Non-pigmented ciliary epithelial cell (primary cell): ENCODE results near the gene LRRC8C.
"Not testable (repeated sequence)": the region's sequence is repeated elsewhere in the genome, so short reads cannot be mapped to it uniquely, and the experiment has no call there.

ENCODE experiments used
- DNase-seq: peaks from one replicate; pipeline ENCODE4 v3.0.0-alpha.2; 2010; ENCODE audit warnings: low read depth

Gene LRRC8C

DNA sequence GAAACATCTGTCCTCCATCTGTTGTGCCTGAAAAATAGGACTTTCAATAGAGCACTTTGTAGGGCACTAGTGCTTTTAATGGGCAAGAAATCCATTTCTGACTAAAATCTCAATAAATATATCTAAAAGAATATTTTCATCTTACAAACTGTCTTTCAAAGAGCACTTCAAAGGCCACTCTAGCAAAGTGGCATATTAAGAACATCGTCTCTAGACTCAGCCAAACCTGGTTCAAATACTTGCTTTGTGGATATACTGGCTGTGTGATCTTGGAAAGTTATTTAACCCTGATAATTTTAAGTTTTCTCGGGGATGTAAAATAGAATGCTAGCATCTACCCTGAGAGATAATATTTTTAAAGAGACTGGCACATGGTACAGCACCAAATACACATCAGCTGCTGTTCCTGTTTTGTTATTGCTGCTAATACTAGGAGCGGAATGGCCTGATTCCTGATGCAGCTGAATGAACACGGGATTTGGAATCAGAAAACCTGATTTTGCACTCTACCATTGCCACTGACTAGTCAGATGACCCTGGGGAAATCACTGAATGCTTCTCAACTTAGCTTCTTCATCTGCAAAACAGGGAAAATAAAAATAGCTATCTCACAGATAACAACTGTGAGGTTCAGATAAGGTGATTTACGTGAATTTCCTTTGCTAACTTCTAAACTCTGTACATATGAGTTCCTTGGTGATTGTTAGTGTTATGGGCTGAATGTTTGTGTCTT, 25.2 kb upstream of the LRRC8C start:
- no peak for DNase-seq

DNA sequence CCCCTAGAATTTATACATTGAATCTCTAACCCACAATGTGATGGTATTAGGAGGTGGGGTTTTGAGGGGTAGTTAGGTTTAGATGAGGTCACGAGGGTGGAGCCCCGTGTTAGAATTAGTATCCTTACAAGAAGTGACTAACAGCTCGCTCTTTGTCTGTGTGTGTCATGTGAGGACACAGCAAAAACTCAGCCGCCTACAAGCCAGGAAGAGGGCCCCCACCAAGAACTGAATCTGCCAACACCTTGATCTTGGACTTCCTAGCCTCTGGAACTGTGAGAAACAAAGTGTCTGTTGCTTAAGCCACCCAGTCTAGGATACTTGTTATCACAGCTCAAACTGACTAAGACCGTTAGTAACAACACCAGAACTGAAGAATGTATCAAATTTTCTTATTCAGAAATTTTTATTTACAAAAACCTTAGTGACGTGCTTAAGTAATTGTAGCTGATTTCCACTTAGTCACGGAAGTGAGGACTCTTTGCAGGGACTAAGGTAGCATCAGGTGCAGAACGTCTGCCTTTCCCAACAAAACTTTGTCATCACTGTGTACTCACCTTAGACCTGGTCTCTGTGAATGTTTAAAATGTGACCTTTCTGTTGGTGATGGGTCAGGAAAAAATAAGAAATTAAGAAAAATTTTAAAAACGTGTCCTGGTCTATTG, 24.5 kb upstream of the LRRC8C start:
- DNase-seq, result no peak

DNA sequence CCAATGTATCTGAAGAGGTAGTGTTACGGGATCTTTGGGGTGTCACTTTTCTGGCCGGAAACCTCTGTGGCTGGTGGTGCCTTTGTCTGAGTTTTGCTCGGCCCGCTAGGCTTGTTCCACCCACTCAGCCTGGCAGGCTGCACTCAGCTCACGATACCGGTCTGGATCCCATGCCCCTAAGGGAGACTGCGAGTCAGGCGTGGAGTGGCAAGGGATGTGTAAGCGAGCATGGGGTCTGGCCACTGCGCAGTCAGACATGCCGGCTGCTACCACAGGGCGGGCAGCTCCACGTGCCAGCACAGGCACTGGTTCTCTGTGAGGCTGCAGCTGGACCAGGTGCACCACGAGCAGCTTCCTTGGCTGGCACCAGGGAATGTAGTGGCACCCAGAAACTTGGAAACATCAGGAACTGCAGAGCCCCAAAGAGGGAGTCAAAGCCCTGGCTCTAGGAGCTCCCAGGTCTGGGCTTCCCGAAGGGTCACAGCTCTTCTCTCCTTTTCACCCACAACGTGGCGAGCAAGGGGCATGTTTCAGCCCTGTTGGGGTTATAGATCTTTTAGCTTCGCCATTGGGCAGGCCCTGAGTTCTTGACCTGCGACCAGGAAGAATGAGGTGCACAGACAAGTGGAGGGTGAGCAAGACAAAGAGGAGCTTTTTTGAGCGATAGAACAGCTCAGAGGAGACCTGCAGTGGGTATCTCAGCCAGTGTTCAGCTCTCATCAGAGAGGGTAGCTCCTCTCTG, 23.8 kb upstream of the LRRC8C start:
- DNase-seq, result no peak

DNA sequence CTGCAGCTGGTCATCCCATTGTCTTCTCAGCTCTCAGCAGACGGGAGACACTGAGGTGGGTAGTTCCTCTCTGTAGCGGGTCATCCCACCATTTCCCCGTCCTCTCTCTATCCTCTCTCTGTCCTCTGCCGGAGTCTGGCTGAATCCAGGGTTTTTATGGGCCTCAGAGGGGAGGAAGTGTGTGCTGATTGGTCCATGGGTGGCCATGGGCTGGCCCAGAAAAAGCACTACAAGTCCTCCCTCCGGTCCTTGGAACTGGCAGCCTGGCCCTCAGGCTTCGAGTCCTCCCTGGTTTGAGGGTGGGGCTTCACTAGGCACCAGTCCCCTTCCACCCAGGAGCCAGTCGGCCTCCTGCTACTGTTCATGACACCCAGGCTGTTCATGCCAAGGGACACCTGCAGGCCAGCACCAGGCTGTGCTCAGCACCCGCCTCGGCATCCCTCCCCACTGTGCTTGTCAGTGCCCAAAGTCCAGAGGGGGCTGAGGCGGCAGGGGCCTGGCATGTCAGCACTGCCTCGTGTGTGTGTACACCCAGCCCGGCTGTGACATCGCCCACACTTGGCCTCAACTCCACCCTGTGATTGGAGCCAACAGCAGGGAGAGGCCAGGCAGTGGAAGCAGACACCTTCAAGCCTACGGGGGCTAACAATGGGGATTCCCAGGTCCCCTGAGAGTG, 23.0 kb upstream of the LRRC8C start:
- no peak for DNase-seq

DNA sequence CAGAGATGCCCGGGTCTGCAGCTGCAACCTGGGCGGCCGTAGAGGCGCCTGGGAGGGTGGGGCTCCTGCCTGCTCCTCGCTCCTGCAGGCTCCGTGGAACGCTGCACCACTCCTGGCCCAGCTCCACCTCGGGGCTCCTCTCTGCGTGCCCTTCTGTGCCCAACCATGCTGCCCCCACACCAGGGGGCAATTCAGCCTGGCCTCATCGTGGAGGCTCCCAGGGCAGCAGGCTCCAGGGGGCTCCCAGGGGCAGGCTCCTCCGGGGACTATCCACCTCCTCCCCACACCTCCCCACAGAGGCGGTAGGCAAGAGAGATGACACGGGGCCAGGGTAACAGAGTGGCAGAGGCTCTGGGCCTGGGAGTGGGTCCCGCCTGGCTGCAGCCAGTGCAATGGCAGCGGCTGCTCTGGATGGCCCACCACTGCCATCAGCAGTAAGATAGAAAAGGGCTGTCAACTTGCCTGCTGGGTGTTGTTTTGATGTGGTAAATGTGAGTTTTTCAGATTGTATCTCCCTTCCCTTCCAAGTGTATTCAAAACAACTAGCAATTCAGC, 22.4 kb upstream of the LRRC8C start:
- DNase-seq, result no peak

DNA sequence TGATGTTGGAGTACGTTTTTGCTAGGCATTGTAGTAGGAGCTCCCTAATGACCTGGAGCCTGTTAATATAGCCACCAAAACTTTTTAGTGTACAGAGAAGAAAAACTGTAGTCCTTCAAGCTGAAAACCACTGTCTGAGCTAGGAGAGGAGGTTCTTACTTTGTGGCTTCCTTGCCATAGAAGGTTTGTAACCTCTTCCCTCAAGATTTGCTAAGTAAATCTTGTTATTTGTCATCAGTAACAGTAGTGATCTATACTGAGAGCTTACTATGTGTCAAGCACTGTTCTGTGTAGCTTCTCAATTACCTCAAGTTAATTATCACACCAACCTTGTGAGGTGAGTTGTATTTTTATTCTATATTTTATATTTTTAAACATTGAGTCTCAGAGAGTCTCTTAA, 21.2 kb upstream of the LRRC8C start:
- DNase-seq, result no peak

DNA sequence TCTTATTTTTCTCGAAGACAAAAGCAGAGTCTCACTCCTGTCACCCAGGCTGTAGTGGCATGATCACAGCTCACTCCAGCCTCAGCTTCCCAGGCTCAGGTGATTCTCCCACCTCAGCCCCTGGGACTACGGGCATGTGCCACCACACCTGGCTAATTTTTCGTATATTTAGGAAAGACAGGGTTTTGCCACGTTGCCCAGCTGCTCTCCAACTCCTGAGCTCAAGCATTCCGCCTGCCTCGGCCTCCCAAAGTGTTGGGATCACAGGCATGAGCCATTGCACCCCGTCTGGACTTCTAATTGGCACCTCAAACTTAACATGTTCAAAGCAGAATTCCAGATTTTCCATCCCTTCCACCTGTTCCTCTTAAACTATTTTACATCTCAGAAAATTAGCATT, 19.0 kb upstream of the LRRC8C start:
- DNase-seq, result no peak

DNA sequence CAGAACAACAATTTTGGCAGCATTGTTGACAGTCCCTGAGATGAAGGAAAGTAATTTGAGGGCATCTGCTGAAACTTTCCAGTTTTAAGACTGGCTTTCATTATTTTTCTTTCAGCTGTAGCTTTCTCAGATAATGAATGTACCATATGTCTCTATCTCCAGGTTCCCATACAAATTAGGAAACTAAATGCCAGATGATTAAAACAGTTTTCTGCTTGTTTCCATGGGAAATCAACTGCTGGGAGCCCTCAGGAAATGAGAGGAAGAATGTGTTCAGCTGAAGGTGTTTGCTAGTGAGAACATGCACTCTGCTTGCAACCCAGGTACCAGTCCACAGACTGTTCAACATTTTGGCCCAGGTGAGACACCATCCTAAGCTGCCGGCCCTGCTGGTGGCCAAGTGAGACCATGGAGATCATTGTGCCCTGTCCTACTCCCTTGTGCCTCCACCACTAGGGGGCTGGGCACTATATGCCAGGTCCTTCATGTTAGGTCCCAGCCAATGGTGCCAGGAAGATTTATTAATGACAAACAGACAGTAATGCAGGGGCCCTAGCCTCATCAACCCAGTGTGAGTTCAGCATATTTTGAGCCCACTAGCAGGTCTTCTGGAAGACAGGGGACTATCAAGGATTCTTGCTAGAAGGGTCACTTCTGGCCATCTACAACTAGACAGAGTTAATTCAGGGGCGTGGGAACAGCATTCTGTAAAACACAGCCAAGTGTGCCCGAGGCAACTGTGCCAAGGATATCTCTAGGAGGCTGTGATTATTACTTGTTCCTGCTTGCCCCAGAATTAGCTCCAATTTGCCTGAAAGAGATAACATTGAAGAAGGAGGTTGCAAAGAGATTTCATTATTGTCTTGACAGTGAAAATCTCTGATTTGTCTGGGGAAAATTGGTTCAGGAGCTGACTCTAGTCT, 17.0 kb upstream of the LRRC8C start:
- DNase-seq, result no peak

DNA sequence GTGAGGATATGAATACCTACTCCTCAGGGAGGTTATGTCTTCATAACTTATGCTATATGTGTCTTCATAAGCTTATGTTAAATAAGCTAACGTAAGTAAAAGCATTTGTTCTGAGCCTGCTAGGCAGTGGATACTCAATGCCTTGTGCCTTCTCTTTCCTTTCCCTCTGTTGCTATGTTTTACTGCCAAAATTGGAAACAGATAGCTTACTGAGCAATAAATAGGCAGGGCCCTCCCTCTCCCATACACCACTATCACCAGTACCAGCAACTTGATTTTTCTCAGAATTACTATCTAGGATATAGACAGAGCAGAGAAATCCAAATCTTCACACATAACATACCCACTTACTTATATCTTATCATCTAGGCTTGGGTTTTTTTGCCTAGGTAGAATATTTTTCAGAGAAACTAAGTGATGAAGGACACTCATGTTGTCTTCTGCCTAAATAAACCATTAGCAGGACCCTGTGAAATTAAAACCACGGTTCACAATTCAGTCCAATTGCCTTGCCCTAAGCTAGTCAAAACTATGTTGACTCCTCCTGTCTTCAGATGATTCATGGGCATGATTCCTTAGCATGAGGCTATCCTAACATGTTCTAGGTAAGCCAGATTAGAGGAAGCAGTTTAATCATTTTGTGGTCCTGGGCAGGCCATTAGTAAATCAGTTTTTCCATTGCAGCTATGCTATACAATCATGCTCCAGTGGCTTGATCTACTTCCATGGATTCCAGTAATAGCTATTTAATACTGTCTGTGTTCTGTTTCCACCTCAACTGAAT, 15.9 kb upstream of the LRRC8C start:
- DNase-seq, result no peak

DNA sequence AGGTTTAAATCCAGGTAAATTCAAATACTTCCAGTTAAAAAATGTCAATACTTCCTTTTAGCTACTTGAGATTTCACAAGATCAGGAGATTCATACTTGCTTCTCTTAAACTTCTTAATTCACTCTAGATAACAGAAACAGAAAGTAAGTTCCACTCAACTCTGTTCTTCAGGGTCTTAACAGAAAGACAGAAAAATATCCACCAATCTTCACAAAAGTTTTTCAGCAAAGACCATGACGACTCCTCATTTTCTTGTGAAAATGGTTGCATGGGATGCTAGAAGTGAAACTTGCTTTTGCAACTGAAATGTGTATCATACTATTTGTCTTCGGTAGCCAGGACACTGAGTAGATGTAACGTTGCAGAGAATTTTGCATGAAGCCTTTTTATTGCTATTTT, 12.3 kb upstream of the LRRC8C start:
- DNase-seq, result no peak

DNA sequence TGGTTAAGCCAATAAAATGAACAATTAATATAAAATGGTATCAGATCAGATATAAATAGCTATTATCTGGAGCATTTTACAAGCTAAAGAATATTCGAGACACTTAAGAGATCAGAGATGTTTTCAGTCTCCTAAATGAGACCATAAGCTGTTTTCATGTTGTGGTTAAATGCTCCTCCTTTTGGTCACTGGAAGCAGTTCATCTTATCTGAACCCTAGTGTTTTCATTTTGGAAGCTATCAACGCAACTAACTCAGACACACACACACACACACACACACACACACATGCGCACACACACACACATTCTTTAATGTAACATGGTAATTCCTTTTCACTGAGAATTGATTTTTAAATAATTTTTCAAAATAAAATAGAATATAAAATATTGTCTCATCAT, 10.0 kb upstream of the LRRC8C start:
- no peak for DNase-seq

DNA sequence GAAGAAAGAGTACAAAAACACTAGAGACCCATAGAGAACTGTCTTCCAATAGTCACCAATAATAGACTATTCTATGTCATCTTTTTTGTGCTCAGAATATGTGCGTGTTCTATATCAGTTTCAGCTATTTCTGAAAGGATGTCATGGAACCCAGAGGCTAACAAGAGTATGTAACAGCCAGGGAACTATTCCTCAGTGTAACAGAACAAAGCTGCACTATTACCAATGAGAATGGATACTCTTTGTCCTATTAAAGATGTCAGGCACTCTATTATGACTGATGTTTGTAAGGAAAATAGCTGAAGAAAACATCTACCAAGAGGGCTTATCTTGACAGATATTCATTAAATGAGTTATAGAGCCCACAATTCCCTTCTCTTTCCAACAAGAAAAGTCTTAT, 8.6 kb upstream of the LRRC8C start:
- DNase-seq, result no peak

DNA sequence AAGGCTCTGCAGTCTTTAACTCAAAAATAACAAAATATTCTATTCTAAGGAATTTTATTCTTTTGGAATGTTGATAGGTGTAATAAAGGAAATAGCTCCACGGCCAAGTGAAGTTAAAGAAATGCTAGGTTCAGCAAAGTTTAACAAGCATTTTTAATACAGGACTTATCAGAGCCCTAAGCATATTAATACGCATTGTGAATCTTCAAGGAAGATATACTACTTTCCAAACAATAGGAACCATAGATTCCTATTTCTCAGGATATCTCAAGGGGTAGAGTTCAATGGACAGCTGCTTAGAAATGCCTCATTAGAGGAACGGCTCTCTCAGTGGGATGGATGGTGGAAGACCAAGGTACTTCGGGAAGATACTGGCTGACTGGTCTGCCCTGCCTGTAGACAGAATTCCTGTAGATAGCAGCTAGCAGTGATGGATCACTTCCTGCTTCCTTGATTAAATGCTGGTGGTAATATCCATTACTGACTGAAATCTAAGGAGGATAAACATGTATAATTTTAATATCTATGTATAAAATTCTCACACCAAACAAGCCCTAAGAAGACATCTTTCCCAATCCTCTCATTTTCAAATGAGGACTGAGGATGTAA, 8.1 kb upstream of the LRRC8C start:
- no peak for DNase-seq

DNA sequence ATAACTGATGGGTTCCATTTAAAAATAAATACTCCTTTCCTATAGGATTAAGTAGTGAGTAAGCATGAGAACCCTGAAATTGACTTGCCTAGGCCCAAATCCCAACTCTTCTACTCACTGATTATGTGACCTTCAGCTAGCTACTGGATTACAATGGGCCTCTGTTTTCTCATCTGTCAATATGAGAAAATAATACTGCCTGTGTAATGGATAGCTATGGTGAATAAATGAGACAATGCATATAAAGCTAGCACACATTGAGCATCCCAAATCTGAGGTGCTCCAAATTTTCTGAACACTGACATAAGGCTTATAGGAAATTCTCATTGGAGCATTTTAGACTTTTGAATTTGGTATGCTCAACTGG, 5.3 kb upstream of the LRRC8C start:
- DNase-seq, result no peak

DNA sequence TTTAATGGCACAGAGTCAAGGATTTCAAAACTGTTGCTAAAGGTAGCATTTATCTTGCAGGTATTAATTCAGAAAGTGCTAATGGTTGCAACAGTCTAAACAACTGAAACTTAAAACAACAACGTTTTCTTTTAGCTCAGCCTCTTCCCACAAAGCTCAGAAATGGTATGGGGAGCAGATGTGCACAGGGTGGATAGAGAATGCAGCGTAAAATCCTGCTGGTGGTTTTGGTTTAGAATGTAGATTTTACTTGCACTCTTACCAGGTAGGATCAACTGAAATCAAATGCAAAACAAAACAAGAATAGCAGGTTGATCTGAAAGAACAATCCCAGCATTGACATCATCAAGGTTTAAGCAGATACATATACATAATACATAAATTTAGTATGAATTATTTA, 3.8 kb upstream of the LRRC8C start:
- DNase-seq, result no peak

DNA sequence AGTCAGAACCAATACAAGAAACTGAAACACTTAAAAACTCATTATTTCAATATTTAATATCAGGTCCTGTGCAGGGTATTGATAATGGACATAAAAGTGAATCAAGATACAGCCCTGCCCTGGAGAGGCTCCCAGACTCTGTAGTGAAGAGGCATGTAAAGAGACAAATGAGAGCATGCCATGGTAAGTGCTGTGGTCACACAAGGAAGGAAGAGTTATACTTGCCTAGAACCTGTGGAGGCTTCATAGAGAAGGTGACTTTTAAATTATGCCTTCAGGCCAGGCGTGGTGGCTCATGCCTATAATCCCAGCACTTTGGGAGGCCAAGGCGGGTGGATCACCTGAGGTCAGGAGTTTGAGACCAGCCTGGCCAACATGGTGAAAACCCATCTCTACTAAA, 3.3 kb upstream of the LRRC8C start:
- not testable (repeated sequence) for DNase-seq

DNA sequence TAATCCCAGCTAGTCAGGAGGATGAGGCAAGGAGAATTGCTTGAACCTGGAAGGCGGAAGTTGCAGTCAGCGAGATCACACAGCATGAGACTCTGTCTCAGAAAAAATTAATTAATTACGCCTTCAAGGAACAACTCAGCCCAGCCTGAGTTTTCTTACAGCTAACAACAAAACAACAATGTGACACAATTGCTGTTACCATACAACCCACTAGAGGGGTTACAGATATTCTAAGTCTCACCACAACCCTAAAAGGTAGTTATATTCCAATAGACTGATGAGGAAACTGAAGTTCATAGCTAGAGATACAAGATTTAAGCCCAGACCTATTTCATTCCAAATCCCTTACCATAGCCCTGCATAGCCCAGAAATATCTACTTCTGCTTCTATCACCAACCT, 2.9 kb upstream of the LRRC8C start:
- DNase-seq, result no peak

DNA sequence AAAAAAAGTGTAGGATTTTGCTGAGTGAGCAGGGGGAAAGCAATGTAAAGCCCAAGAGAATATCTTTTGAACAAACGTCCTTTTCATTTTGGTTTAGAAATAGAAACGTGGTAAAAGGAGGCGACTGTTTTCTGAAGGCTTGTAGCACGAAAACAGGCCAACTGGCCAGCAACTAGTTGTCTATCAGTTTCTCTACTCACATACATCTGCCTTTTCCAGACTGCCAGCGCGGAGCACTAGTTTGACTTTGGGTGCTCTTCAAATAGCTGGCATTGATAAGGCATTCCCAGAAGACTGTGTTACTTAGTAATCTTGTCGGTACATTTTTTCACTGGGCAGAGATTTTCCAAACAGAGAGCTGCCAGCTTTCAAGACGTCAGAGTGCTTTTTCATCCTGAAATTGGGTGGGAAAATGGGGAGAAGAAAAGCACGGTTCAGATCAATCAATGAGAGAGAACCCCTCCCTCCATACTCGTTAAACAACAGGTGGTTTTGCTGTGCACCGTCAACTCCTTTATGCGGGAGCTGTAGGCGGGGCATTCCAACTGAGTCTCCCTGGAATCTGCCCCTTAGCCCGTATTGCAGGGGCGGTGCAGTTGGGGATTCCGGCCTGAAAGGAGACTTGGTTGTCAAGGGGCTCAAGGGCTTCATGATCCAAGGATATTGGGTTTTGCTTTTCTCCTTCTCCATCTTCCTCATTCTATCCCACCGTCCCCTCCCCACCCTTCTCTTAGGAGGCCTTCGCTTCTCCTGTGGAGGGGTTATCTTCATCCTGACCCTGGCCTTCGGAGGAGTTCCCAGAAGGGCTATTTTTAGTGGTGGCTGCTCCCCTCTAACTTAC, 884 bp upstream of the LRRC8C start:
- DNase-seq, result no peak

DNA sequence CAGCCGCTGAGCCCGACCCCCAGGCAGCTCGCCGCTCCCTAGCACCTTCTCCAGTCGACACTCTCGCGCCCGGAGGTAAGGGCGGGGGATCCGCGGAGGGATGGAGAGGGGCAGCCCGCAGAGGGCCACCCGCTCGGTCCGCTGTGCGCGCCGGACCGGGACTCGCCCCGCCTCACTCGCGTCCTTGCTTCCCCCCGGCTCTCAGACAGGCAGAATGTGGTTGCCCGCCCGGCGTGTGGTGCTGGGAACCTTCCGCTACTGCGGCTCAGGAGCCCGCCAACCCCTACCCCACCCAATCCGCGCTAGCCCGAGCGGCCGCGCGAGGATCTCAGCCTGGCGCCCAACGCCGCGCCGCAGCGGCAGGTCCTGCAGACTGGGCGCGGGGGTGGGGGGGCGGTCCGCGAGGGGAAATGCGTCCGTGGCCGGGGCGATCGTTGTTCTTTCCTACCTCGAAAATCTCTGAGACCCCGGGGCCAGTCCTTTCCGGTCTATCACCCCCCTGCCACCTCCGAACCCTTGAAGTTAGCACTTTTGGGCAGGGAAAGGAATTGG, 404 bp downstream of the LRRC8C start:
- no peak for DNase-seq
